HEK293T (cell line): Measurements from ENCODE around the gene IFIT1B.
A peak's percentile ranks its signal among the peaks of the same experiment; 100 is the strongest.

Experiments
- CTCF ChIA-PET: fragments of 350-600 bp; formaldehyde crosslinking; extraction: SDS; loops from one replicate; lab custom pipeline; 2021; ENCODE audit warnings: antibody characterized with exemption, inconsistent platforms; lab: Yijun Ruan, JAX
- POLR2A ChIA-PET: fragments of 350-600 bp; formaldehyde crosslinking; extraction: SDS; loops from one replicate; lab custom pipeline; 2020; ENCODE audit warnings: antibody characterized with exemption, inconsistent platforms; lab: Yijun Ruan, JAX
- DNase-seq: peaks from one replicate; pipeline ENCODE4 v3.0.0; 2012; ENCODE audit warnings: mixed read lengths; ENCODE audit errors: extremely low spot score
- ARNT ChIP-seq: fragments of 450-650 bp; IDR thresholded peaks from 2 replicates; pipeline ENCODE4 v1.6.1; 2017; ENCODE audit warnings: mild to moderate bottlenecking
- BHLHE40 ChIP-seq: fragments of 450-650 bp; IDR thresholded peaks from 2 replicates; pipeline ENCODE4 v1.6.1; 2016; ENCODE audit warnings: mild to moderate bottlenecking, moderate library complexity, borderline replicate concordance
- CTBP1 ChIP-seq: fragments of 450-650 bp; IDR thresholded peaks from 2 replicates; pipeline ENCODE4 v1.6.1; 2016; ENCODE audit warnings: borderline replicate concordance
- ELF4 ChIP-seq: fragments of 450-650 bp; IDR thresholded peaks from 2 replicates; pipeline ENCODE4 v1.6.1; 2017; ENCODE audit warnings: antibody characterized with exemption
- FOXA1 ChIP-seq: fragments of 450-650 bp; IDR thresholded peaks from 2 replicates; pipeline ENCODE4 v1.6.1; 2016; ENCODE audit warnings: mild to moderate bottlenecking
- FOXK2 ChIP-seq: fragments of 450-650 bp; IDR thresholded peaks from 2 replicates; pipeline ENCODE4 v1.6.1; 2016; ENCODE audit warnings: mild to moderate bottlenecking
- FOXM1 ChIP-seq: fragments of 450-650 bp; IDR thresholded peaks from 2 replicates; pipeline ENCODE4 v1.6.1; 2017; ENCODE audit warnings: mild to moderate bottlenecking, borderline replicate concordance
- HDGF ChIP-seq: fragments of 450-650 bp; IDR thresholded peaks from 2 replicates; pipeline ENCODE4 v1.6.1; 2017; ENCODE audit warnings: antibody characterized with exemption, borderline replicate concordance
- L3MBTL2 ChIP-seq: fragments of 450-650 bp; conservative IDR thresholded peaks from 2 replicates; pipeline ENCODE4 v1.6.1; 2016; ENCODE audit warnings: mild to moderate bottlenecking
- LEF1 ChIP-seq: fragments of 450-650 bp; IDR thresholded peaks from 2 replicates; pipeline ENCODE4 v1.6.1; 2017; ENCODE audit warnings: mild to moderate bottlenecking, borderline replicate concordance
- NFRKB ChIP-seq: fragments of 450-650 bp; IDR thresholded peaks from 2 replicates; pipeline ENCODE4 v1.6.1; 2016; ENCODE audit warnings: mild to moderate bottlenecking, moderate library complexity
- SP1 ChIP-seq: fragments of 450-650 bp; IDR thresholded peaks from 2 replicates; pipeline ENCODE4 v1.6.1; 2017
- SUZ12 ChIP-seq: fragments of 450-650 bp; IDR thresholded peaks from 2 replicates; pipeline ENCODE4 v1.6.1; 2016; ENCODE audit warnings: mild to moderate bottlenecking
- TARDBP ChIP-seq: fragments of 450-650 bp; IDR thresholded peaks from 2 replicates; pipeline ENCODE4 v1.6.1; 2016
- ZNF384 ChIP-seq: fragments of 450-650 bp; IDR thresholded peaks from 2 replicates; pipeline ENCODE4 v1.6.1; 2016
- TF ChIP-seq, protein P1 (sequence below): fragments of 450-650 bp; IDR thresholded peaks from 2 replicates; pipeline ENCODE4 v1.6.1; 2016

The IFIT1B gene

DNA sequence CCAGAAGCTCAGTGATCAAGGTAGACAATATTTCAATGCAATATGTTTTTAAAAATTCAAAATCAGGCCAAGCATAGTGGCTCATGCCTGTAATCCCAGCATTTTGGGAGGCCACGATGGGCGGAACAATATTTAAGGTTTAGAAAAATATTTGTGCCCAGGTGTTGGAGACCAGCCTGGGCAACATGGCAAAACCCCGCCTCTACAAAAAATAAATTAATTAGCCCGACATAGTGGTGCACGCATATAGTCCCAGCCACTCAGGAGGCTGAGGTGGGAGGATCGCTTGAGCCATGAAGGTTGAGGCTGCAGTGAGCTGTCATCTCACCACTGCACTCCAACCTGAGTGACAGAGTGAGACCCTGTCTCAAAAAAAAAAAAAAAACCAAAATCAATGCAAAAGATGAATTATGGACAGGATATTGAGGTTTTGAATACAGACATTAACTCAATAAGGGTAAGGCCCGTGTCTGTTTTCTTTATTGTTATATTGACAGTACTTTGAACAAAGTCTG lies 35.6 kb downstream of the IFIT1B start:
- no peak for DNase-seq
- TF ChIP-seq SUZ12: no peak
- TF ChIP-seq FOXA1: no peak
- TF ChIP-seq, protein P1, sequence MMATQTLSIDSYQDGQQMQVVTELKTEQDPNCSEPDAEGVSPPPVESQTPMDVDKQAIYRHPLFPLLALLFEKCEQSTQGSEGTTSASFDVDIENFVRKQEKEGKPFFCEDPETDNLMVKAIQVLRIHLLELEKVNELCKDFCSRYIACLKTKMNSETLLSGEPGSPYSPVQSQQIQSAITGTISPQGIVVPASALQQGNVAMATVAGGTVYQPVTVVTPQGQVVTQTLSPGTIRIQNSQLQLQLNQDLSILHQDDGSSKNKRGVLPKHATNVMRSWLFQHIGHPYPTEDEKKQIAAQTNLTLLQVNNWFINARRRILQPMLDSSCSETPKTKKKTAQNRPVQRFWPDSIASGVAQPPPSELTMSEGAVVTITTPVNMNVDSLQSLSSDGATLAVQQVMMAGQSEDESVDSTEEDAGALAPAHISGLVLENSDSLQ: no peak
- TF ChIP-seq ARNT: no peak
- no peak for TF ChIP-seq CTBP1
- no peak for TF ChIP-seq HDGF
- TF ChIP-seq ZNF384: no peak
- TF ChIP-seq NFRKB: no peak
- TF ChIP-seq SP1: no peak
- no peak for TF ChIP-seq ELF4
- TF ChIP-seq LEF1: no peak
- TF ChIP-seq BHLHE40: no peak
- ChIA-PET CTCF (no interaction called here), POLR2A (interaction anchor here (1.0 to 2.0 kb wide), 4 partner anchors 11 to 231 kb away, joined by 3 to 8 read pairs (median 6); partner anchors contain the start of genes IFIT1 and LIPA)

DNA sequence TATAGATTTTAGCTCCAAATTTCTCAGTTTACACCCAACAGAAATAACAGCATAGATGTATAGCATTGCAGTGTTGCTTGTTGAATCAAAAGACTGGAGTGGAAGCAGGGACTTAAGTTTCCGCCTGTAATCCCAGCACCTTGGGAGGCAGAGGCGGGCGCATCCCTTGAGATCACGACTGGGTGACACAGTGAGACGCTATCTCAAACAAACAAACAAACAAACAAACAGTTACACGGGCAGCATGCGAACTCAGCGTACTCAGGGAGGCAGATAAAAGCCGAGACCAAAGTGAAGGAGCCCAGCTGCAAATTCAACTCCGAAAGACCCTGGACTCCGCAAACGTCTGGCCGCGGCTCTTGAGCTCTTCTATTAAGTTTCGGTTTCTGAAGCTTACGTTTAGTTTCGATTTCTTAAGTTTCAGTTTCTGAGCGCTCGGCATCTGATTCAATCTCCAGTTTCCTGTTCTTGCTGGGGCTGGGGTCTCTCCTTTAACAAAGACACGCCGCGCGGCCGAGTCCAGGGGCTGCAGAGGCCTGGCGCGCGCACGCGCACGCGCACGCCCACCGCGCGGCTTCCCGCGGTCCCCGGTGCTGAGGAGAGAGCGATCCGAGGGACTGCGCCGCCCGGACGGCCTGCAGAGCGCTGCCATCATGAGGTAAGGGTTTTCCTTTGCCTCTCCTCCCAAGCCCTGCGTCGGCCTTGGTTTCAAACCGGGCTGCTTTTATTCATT lies 36.5 kb downstream of the IFIT1B start, which contains the start of gene IFIT5:
IFIT5 (plus strand) TSS at position 423 of the 733 bp plus-strand sequence; CDS start at position 654, 231 bp downstream.
- ChIA-PET POLR2A (interaction anchor here (1.0 to 2.0 kb wide), 4 partner anchors 12 to 230 kb away, joined by 3 to 8 read pairs (median 6); partner anchors contain the start of genes IFIT1 and LIPA), CTCF (no interaction called here)
- no peak for TF ChIP-seq ZNF384
- no peak; the same call in 1 of the 2 replicates for TF ChIP-seq L3MBTL2
- TF ChIP-seq SP1: no peak
- TF ChIP-seq, protein P1: no peak
- no peak for TF ChIP-seq ARNT
- no peak for TF ChIP-seq FOXK2
- TF ChIP-seq HDGF: no peak
- no peak for TF ChIP-seq NFRKB
- peak; percentile 75 for DNase-seq

DNA sequence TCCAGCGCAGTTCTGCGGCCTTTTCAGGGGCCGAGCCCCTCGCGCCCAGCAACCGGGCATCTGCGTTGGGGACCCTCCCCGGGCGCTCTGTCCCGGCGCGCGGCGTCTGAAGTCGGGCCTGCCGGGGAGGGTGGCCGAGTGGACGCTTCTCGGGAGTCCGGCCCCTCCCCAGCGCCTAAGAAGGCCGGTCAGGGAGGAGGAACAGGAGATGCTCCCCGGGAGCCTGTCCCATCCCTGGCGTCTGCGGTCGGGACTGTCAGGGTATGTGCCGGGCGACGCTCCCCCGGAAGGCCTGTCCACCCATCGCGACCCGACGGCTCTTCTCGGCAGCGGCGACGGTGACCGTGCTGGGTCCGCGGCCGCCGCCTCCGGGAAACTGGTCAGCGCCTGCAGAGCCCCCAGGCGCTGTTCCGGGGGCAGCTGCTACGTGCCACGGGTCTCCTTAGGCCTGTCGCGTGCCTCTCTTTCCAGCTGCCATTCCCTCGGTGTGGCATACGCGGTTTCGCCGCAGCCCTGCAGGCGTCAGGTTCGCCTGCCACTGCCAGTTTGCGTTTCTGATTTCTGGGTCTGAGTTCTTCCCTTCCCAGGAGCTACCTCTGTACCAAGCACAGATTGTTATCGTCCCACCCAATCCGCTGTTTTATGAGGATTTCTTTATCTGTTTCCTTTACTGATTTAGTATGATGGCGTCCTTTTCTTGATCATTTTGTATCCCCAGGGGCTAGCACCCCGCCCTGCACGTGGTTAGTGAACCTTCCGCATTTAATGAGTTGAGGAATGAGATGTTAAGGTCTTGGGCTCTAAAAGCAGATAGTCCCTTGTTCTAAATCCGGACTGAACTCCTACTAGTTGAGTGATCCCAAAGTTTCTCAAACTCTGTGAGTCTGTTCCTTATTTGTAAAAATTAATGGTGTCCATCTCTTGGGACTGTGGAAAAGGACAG lies 37.3 kb downstream of the IFIT1B start:
- POLR2A ChIA-PET: interaction anchor here (1.3 to 2.0 kb wide), 4 partner anchors 23 to 229 kb away, joined by 3 to 8 read pairs (median 6); partner anchors contain the start of genes IFIT1 and LIPA
- TF ChIP-seq, protein P1: no peak
- TF ChIP-seq L3MBTL2: peak; percentile 52
- CTCF ChIA-PET: no interaction called here
- DNase-seq: peak; percentile 43

DNA sequence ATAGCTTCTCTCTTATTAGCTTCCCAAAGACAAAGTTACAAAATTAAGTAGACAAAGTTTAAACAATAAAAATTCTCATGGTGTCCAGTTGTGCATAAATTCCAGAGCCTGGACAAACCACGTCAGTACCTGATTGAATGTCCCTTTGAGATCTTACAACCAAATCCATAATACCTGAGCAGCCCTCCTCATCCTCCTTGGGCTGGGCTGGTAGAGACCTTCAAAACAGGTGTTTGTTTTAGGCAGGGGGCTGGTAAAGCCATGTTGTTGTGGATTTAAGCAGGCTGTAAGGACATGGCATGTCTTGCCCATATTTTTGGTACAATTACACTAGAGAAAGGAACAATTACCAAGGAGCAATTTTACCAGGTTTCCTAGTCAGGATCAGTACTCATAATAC lies 38.6 kb downstream of the IFIT1B start:
- ChIA-PET POLR2A (no interaction called here), CTCF (no interaction called here)
- no peak for TF ChIP-seq NFRKB
- TF ChIP-seq SUZ12: no peak
- TF ChIP-seq ZNF384: no peak
- TF ChIP-seq FOXM1: no peak
- no peak for TF ChIP-seq CTBP1
- no peak for TF ChIP-seq HDGF
- TF ChIP-seq BHLHE40: no peak
- no peak for TF ChIP-seq TARDBP
- no peak for TF ChIP-seq ARNT
- no peak for TF ChIP-seq SP1
- DNase-seq: no peak

DNA sequence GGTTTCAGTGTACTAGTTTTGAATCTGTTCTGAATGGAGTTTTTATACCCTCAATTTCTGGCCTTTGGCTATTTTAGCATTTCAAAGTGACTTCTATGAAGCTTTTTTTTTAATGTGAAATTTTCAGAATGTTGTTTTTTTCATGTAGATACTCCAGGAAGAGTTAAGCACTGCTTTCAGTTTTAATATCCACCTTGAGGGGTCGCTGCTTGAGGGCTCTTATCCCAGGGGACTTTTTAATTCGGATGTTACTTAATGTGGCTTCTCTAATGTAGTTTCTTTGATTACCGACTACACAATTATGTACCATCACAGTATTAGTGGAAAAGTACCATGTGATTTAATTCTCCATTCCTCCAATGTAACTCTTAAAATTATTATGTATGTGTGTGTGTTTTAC lies 41.7 kb downstream of the IFIT1B start:
- peak; percentile 20 for DNase-seq
- CTCF ChIA-PET: interaction anchor here (1.0 to 1.3 kb wide), 2 partner anchors 117 to 202 kb away, joined by 4 read pairs; partner anchors contain the start of gene IFIT2
- TF ChIP-seq TARDBP (no peak), ZNF384 (no peak), ARNT (no peak), L3MBTL2 (no peak), CTBP1 (no peak), FOXK2 (no peak), NFRKB (no peak), LEF1 (no peak), HDGF (no peak), FOXM1 (no peak), SUZ12 (no peak)
- POLR2A ChIA-PET: no interaction called here

DNA sequence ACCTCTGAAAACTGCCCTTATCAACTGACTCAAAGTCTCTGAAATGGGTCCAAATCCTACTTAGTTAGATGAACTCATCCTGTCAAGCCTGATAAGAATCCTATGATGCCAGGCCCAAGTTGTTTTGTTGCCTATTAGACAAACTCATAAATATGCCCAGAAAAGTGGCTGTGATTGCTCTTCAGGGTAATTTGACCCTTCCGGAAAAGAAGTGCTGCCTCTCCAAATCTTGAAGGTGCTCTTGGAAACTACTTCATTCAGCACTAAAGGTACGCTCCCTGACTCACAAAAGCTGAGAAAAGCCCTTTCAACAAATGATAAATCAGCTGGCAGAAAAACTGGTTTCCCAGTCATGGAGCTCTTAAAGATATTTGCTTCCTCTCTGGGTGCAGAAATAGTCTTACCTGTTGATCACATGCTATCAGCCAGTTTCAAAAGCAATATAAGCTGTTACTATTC lies 43.2 kb downstream of the IFIT1B start:
- ChIA-PET CTCF (no interaction called here), POLR2A (no interaction called here)
- TF ChIP-seq ELF4 (no peak), LEF1 (no peak), HDGF (no peak), SP1 (no peak), CTBP1 (no peak), L3MBTL2 (no peak), SUZ12 (no peak), NFRKB (no peak), FOXM1 (no peak), ZNF384 (no peak), TARDBP (no peak), FOXK2 (no peak), ARNT (no peak), BHLHE40 (no peak), FOXA1 (no peak)
- TF ChIP-seq, protein P1: no peak
- DNase-seq: no peak
